ENCODE results near the gene FHL5. TPM values are rescaled to one million over a fixed set of nuclear protein-coding genes. Genes with fewer than 3 reads are reported as not detected.

The FHL5 gene
- total RNA-seq, 3 donors from 2014 or later (not counting 1 experiment from before 2014, with no cell fraction given), result not detected

DNA sequence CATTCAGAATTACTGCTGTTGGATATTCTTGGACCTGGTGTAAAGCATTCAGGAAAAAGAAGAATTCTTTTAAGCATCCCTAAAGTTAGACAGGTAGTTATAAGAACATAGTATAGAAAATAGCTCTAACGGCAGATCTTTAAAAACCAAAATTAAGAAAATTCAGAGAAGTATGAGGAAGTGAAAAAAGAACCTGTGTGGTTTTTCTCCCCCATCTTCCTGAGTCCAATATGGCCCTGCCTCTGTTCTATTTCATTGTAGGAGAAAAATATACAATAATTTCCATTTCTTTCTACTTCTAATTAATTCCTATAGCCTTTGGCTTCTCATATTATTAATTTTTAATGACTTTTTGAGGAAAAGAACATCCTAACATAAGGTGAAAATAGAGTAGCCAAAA lies 47.1 kb downstream of the FHL5 start:
- peaks cover 0 to 5% of the 10 kb centered on the region in 2 donors for H3K27me3 Mint-ChIP-seq (ENCODE audit: low read depth in 2 of 2)
- H3K27ac ChIP-seq (ENCODE audit: low read length), result no peak overlapping the region
- no peaks in the 10 kb centered on the region for H3K9me3 ChIP-seq (ENCODE audit: control insufficient read depth, insufficient read depth, low read length)
- peaks cover 0 to 2% of the 10 kb centered on the region in 2 donors for H3K9me3 Mint-ChIP-seq
- WGBS (ENCODE audit: insufficient coverage), result 67% methylated on average over 1 of the region's 1 CpG
- no peak for DNase-seq
- ATAC-seq, result no peak
- no peaks in the 10 kb centered on the region for H3K36me3 ChIP-seq (ENCODE audit: control insufficient read depth, insufficient read depth, low read length)
- no peak overlapping the region for H3K27ac Mint-ChIP-seq
- intact Hi-C loops (cut with micrococcal nuclease), result no loop called here
- no peaks in the 10 kb centered on the region for H3K4me1 ChIP-seq (ENCODE audit: control insufficient read depth, insufficient read depth, low read length)
- no peaks in the 10 kb centered on the region for H3K36me3 Mint-ChIP-seq
- H3K4me1 Mint-ChIP-seq, result no peaks in the 10 kb centered on the region
- H3K27me3 ChIP-seq (ENCODE audit: control insufficient read depth, insufficient read depth, low read length), result no peaks in the 10 kb centered on the region
- TF ChIP-seq, protein P1, sequence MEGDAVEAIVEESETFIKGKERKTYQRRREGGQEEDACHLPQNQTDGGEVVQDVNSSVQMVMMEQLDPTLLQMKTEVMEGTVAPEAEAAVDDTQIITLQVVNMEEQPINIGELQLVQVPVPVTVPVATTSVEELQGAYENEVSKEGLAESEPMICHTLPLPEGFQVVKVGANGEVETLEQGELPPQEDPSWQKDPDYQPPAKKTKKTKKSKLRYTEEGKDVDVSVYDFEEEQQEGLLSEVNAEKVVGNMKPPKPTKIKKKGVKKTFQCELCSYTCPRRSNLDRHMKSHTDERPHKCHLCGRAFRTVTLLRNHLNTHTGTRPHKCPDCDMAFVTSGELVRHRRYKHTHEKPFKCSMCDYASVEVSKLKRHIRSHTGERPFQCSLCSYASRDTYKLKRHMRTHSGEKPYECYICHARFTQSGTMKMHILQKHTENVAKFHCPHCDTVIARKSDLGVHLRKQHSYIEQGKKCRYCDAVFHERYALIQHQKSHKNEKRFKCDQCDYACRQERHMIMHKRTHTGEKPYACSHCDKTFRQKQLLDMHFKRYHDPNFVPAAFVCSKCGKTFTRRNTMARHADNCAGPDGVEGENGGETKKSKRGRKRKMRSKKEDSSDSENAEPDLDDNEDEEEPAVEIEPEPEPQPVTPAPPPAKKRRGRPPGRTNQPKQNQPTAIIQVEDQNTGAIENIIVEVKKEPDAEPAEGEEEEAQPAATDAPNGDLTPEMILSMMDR (IDR thresholded peaks at IDR 0.05), result no peak
- no peak overlapping the region for H3K4me3 ChIP-seq (ENCODE audit: low read length)
- no peak overlapping the region for H3K4me3 Mint-ChIP-seq

DNA sequence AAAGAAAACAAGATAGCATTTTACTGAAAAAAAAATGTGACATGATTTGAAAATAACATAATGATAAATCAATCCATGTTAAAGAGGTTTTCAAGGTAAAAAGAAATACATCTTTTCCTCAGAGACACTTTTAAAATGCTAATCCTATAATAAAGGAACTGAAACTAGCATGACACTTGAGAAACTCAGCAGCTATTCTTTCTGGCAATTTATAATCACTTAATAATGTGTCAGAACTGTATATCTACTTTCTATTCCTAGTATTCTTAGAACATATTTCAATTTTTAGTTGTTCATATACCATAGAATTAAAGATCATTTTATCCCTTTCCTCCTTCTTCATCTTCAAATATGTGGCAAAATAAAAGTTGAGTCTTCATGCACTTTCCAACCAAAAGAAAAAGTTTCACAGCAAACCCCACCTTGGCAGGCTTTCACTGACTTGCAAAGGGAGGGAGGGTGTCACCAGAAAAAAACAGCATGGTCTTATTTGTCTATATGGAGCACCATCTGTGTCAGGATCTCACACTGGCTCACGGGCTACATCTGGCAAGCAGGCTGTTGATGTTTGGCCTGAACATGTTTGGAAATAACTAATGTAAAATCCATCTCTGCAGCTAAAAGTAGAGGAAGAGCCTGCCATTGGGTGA lies 48.5 kb downstream of the FHL5 start:
- no peaks in the 10 kb centered on the region for H3K36me3 Mint-ChIP-seq
- no peak overlapping the region for H3K27ac Mint-ChIP-seq
- no peak overlapping the region for H3K4me3 ChIP-seq (ENCODE audit: low read length)
- ATAC-seq (no peak), DNase-seq (no peak)
- intact Hi-C loops (cut with micrococcal nuclease), result no loop called here
- TF ChIP-seq, protein P1 (IDR thresholded peaks at IDR 0.05), result no peak
- no peaks in the 10 kb centered on the region for H3K36me3 ChIP-seq (ENCODE audit: control insufficient read depth, insufficient read depth, low read length)
- no peak overlapping the region for H3K4me3 Mint-ChIP-seq
- no peaks in the 10 kb centered on the region for H3K4me1 ChIP-seq (ENCODE audit: control insufficient read depth, insufficient read depth, low read length)
- no peak overlapping the region for H3K27ac ChIP-seq (ENCODE audit: low read length)
- H3K9me3 Mint-ChIP-seq, result no peaks in the 10 kb centered on the region
- no peaks in the 10 kb centered on the region for H3K4me1 Mint-ChIP-seq
- WGBS (ENCODE audit: insufficient coverage), result 96% methylated on average over 1 of the region's 1 CpG
- peaks cover 0 to 5% of the 10 kb centered on the region in 2 donors for H3K27me3 Mint-ChIP-seq (ENCODE audit: low read depth in 2 of 2)
- H3K27me3 ChIP-seq (ENCODE audit: control insufficient read depth, insufficient read depth, low read length), result no peaks in the 10 kb centered on the region
- H3K9me3 ChIP-seq (ENCODE audit: control insufficient read depth, insufficient read depth, low read length), result no peaks in the 10 kb centered on the region

DNA sequence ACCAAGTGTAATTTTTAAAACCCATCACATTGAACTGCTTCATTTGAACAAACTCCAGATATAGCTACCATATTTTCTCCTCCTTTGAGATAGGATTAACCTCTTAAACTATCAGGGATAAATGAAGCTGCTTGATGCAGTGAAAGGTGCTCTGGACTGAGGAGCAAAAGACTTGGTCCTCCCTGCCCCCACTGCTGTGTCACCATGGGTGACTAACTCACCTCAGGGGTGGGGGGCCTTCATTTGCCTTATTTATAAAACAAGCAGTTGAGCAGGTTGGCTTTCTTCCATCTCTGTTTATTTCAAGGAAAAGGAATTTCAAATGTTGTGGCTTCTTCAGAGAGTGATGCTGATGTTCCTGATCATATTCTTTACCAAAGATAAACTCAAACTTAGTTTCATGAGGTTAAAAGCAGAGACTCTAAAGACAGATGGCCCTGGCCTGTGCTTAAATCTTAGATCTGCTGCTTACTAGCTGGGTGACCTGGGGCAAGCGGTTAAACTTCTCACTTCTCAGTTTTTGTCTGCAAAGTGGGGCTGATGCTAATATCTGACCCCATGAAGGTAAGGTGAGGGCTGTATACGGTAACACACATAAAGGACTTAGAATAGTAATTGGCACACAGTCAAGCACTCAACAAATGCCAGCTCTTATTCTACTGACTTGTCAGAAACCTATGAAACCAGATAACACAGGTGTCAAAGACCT lies 50.5 kb downstream of the FHL5 start:
- Histone ChIP-seq H3K4me3 (ENCODE audit: low read length) (no peak overlapping the region), H3K36me3 (ENCODE audit: control insufficient read depth, insufficient read depth, low read length) (no peaks in the 10 kb centered on the region), H3K27ac (ENCODE audit: low read length) (no peak overlapping the region), H3K27me3 (ENCODE audit: control insufficient read depth, insufficient read depth, low read length) (no peaks in the 10 kb centered on the region), H3K4me1 (ENCODE audit: control insufficient read depth, insufficient read depth, low read length) (no peaks in the 10 kb centered on the region), H3K9me3 (ENCODE audit: control insufficient read depth, insufficient read depth, low read length) (no peaks in the 10 kb centered on the region)
- no peaks in the 10 kb centered on the region for H3K9me3 Mint-ChIP-seq
- 83% methylated on average over 2 of the region's 2 CpGs for WGBS (ENCODE audit: insufficient coverage)
- no peaks in the 10 kb centered on the region for H3K36me3 Mint-ChIP-seq
- TF ChIP-seq, protein P1 (IDR thresholded peaks at IDR 0.05), result no peak
- ATAC-seq (no peak), DNase-seq (no peak)
- H3K4me1 Mint-ChIP-seq, result no peaks in the 10 kb centered on the region
- H3K27ac Mint-ChIP-seq, result no peak overlapping the region
- intact Hi-C loops (cut with micrococcal nuclease), result no loop called here
- no peak overlapping the region for H3K4me3 Mint-ChIP-seq
- H3K27me3 Mint-ChIP-seq (ENCODE audit: low read depth in 2 of 2), result peaks cover 0 to 4% of the 10 kb centered on the region in 2 donors

Data from natural killer cell (primary cell).